Smooth muscle cell (in vitro differentiated cells): Measurements from ENCODE around the gene CBLB. TPM values are rescaled to one million over a fixed set of nuclear protein-coding genes. Genes with fewer than 3 reads are reported as not detected.

Experiments
- DNase-seq: peaks from one replicate; lab custom pipeline; 2025; ENCODE audit not compliant: unreplicated experiment; lab: John Stamatoyannopoulos, UW
- H2AFZ ChIP-seq: fragments of 200-600 bp; sonication (generic); 2 replicates; pipeline ENCODE4 v1.6.0; 2016; ENCODE audit warnings: antibody characterized with exemption, low read depth, mild to moderate bottlenecking
- H3F3A ChIP-seq: fragments of 200-600 bp; sonication (generic); 2 replicates; pipeline ENCODE4 v1.6.0; 2017; ENCODE audit warnings: antibody characterized with exemption, low read depth
- H3K27ac ChIP-seq: fragments of 200-600 bp; sonication (generic); 2 replicates; pipeline ENCODE4 v1.5.1; 2016; ENCODE audit warnings: low read depth, mild to moderate bottlenecking
- H3K27me3 ChIP-seq: fragments of 200-600 bp; sonication (generic); 2 replicates; pipeline ENCODE4 v1.6.1; 2016; ENCODE audit warnings: low read depth, mild to moderate bottlenecking
- H3K36me3 ChIP-seq: fragments of 200-600 bp; sonication (generic); 2 replicates; pipeline ENCODE4 v1.5.1; 2016; ENCODE audit warnings: low read depth
- H3K4me1 ChIP-seq: fragments of 200-600 bp; sonication (generic); 2 replicates; pipeline ENCODE4 v1.5.1; 2016; ENCODE audit warnings: low read depth
- H3K4me2 ChIP-seq: fragments of 200-600 bp; sonication (generic); 2 replicates; pipeline ENCODE4 v1.6.0; 2016; ENCODE audit warnings: mild to moderate bottlenecking
- H3K4me3 ChIP-seq: fragments of 200-600 bp; sonication (generic); 2 replicates; pipeline ENCODE4 v1.5.1; 2016; ENCODE audit warnings: mild to moderate bottlenecking
- H3K79me2 ChIP-seq: fragments of 200-600 bp; sonication (generic); 2 replicates; pipeline ENCODE4 v1.6.0; 2016; ENCODE audit warnings: low read depth, mild to moderate bottlenecking
- H3K9ac ChIP-seq: fragments of 200-600 bp; sonication (generic); 2 replicates; pipeline ENCODE4 v1.6.0; 2016; ENCODE audit warnings: low read depth
- H3K9me3 ChIP-seq: fragments of 200-600 bp; sonication (generic); replicated peaks from 2 replicates; pipeline ENCODE4 v1.5.1; 2016; ENCODE audit warnings: low read depth
- H4K20me1 ChIP-seq: fragments of 200-600 bp; sonication (generic); 2 replicates; pipeline ENCODE4 v1.6.0; 2016; ENCODE audit warnings: low read depth
- WGBS: methylation state at CpG from one replicate; pipeline ENCODE4 v1.1.7; 2016; ENCODE audit warnings: low lambda C conversion rate; 5-methylcytosine and 5-hydroxymethylcytosine counted together
- polyA plus RNA-seq: library from polyadenylated mRNA; unstranded; fragments of >200 nt; fragmentation: Nextera tagmentation; extraction: Ambion mirVana; gene quantifications from 2 replicates; pipeline ENCODE4 v1.2.1, GENCODE V29; 2016
- total RNA-seq: library from RNA; depleted of rRNA; stranded (reverse); fragments of >200 nt; gene quantifications from 2 replicates; pipeline ENCODE4 v1.2.3, GENCODE V29; 2014
- TF ChIP-seq, protein P1 (sequence below): fragments of 200-600 bp; sonication (generic); IDR thresholded peaks from 2 replicates; pipeline ENCODE4 v1.5.1; 2017; ENCODE audit warnings: borderline replicate concordance, mild to moderate bottlenecking, antibody characterized with exemption; ENCODE audit not compliant: insufficient read depth, poor library complexity, severe bottlenecking

Gene CBLB
- total RNA-seq (38.0 and 38.9 TPM in 2 replicates), polyA plus RNA-seq (13.9 and 18.3 TPM in 2 replicates)

DNA sequence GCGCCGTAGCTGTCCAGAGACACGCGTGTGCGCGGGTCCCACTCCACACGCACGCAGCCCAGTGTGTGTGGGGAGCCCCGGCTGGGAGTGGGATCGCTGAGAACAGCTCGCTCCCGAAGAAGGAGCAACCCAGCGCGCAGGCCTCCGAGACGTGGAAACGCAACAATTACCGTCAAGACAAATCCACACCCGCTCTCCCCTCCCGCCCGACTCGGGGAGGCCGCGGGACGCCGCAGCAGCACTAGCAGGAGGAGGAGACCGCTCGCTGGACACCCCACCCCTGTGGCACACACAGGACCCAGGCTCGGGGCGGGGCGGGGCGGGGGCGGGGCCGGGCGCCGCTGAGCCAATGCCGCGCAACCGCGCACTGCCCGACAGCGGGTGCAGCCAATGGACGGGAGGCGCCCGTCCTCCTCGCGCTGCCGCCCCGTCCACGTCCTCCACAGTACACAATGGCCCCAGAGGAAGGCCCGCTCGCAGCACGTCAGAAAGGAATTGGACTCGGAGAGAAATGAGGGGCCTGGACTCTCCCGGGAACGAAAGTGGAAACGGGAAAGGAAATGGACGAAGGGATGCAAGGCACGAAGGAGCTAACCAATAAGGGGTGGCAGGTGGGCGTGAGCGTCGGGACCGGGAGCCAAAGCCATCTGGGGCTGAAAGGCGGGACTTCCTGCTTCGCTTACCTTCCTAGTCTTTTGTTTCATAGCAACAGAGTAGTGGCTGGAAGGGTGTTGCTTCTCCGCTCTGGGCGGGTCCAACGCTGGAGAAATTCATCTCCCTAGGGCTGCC is at the start of gene CBLB:
TSS of gene CBLB (minus strand) at position 271 of the 789 bp plus-strand sequence. CDS start 1,435 bp downstream, outside the sequence.
- Histone ChIP-seq H3F3A (peaks cover 8% of the 10 kb centered on the region), H2AFZ (peak within 1 kb of the TSS; percentile 97), H3K27me3 (no peaks in the 10 kb centered on the region), H3K9ac (peak within 1 kb of the TSS; percentile 93), H3K4me1 (peaks cover 28% of the 10 kb centered on the region), H3K36me3 (no peaks in the 10 kb centered on the region), H4K20me1 (peaks cover 30% of the 10 kb centered on the region), H3K79me2 (peaks cover 46% of the 10 kb centered on the region), H3K4me2 (peak within 1 kb of the TSS; percentile 95), H3K4me3 (peak within 1 kb of the TSS; percentile 98), H3K9me3 (no peaks in the 10 kb centered on the region), H3K27ac (peak within 1 kb of the TSS; percentile 90)
- TF ChIP-seq, protein P1, sequence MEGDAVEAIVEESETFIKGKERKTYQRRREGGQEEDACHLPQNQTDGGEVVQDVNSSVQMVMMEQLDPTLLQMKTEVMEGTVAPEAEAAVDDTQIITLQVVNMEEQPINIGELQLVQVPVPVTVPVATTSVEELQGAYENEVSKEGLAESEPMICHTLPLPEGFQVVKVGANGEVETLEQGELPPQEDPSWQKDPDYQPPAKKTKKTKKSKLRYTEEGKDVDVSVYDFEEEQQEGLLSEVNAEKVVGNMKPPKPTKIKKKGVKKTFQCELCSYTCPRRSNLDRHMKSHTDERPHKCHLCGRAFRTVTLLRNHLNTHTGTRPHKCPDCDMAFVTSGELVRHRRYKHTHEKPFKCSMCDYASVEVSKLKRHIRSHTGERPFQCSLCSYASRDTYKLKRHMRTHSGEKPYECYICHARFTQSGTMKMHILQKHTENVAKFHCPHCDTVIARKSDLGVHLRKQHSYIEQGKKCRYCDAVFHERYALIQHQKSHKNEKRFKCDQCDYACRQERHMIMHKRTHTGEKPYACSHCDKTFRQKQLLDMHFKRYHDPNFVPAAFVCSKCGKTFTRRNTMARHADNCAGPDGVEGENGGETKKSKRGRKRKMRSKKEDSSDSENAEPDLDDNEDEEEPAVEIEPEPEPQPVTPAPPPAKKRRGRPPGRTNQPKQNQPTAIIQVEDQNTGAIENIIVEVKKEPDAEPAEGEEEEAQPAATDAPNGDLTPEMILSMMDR: no peak
- WGBS: under 1% methylated on average over 45 of the region's 68 CpGs
- DNase-seq: peak; percentile 86

DNA sequence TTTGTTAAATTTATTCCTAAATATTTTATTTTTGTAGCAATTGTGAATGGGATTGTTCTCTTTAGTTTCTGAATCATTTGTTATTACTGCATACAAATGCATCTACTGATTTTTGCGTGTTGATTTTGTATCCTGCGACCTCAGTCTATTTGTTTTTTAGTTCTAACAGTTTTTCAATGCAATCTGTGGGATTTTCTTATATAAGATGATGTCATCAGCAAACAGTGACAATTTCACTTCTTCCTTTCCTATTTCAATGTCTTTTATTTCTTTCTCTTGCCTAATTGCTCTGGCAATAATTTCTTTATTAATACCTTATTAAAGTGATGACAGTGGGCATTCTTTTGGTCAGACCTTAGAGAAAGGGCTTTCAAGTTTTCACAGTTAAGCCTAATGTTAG is 48.0 kb upstream of the CBLB start:
- H3F3A ChIP-seq: no peaks in the 10 kb centered on the region
- TF ChIP-seq, protein P1: no peak
- H3K79me2 ChIP-seq: no peaks in the 10 kb centered on the region
- no peaks in the 10 kb centered on the region for H3K4me1 ChIP-seq
- no peak for DNase-seq
- no peak overlapping the region for H2AFZ ChIP-seq
- H3K36me3 ChIP-seq: peaks cover 13% of the 10 kb centered on the region
- peaks cover 10% of the 10 kb centered on the region for H3K9me3 ChIP-seq
- H3K27ac ChIP-seq: no peak overlapping the region
- H3K27me3 ChIP-seq: no peaks in the 10 kb centered on the region
- H4K20me1 ChIP-seq: no peaks in the 10 kb centered on the region
- no peak overlapping the region for H3K9ac ChIP-seq
- H3K4me2 ChIP-seq: no peak overlapping the region
- H3K4me3 ChIP-seq: no peak overlapping the region
- 94% methylated on average over 2 of the region's 2 CpGs for WGBS

GRCh38 chr3:105915524-105915923 is 46.7 kb upstream of the CBLB start:
- DNase-seq: no peak
- no peaks in the 10 kb centered on the region for H3K79me2 ChIP-seq
- H3K9ac ChIP-seq: no peak overlapping the region
- peaks cover 13% of the 10 kb centered on the region for H3K36me3 ChIP-seq
- 94% methylated on average over 2 of the region's 2 CpGs for WGBS
- no peaks in the 10 kb centered on the region for H3K4me1 ChIP-seq
- H4K20me1 ChIP-seq: no peaks in the 10 kb centered on the region
- H3K9me3 ChIP-seq: peaks cover 10% of the 10 kb centered on the region
- no peak overlapping the region for H2AFZ ChIP-seq
- H3K4me3 ChIP-seq: no peak overlapping the region
- H3F3A ChIP-seq: no peaks in the 10 kb centered on the region
- H3K27ac ChIP-seq: no peak overlapping the region
- TF ChIP-seq, protein P1: no peak
- no peak overlapping the region for H3K4me2 ChIP-seq
- H3K27me3 ChIP-seq: no peaks in the 10 kb centered on the region
